Activated CD4-positive, alpha-beta memory T cell treated with anti-CD3 and anti-CD28 coated beads, Interleukin-2, amount 10 ng/mL, durations not matched to agents 7 days and 5 days (primary cell): ENCODE data around the gene NABP2. TPM values are rescaled to one million over a fixed set of nuclear protein-coding genes. Genes with fewer than 3 reads are reported as not detected.

Source experiments
- CTCF ChIA-PET: fragments of 350-600 bp; sonication (Branson Sonifier 250); formaldehyde crosslinking; loops from one replicate; lab custom pipeline; 2021; ENCODE audit warnings: antibody characterized with exemption, inconsistent platforms; lab: Charles Lee
- POLR2A ChIA-PET: fragments of 350-600 bp; sonication (Branson Sonifier 250); formaldehyde crosslinking; loops from one replicate; lab custom pipeline; 2021; ENCODE audit warnings: antibody characterized with exemption; lab: Charles Lee
- DNase-seq: peaks from one replicate; pipeline ENCODE4 v3.0.0-alpha.2; 2020
- H3K27ac Mint-ChIP-seq: one replicate; pipeline ENCODE4 v1.8.0; 2021; ENCODE audit warnings: mild to moderate bottlenecking, mixed read lengths
- H3K27me3 Mint-ChIP-seq: one replicate; pipeline ENCODE4 v1.8.0; 2021; ENCODE audit warnings: mixed read lengths
- H3K36me3 Mint-ChIP-seq: one replicate; pipeline ENCODE4 v1.8.0; 2021; ENCODE audit warnings: low read depth, mixed read lengths
- H3K4me1 Mint-ChIP-seq: one replicate; pipeline ENCODE4 v1.8.0; 2021; ENCODE audit warnings: mixed read lengths
- H3K4me3 Mint-ChIP-seq: one replicate; pipeline ENCODE4 v1.8.0; 2021; ENCODE audit warnings: mild to moderate bottlenecking, mixed read lengths
- H3K9me3 Mint-ChIP-seq: one replicate; pipeline ENCODE4 v1.8.0; 2021; ENCODE audit warnings: mixed read lengths
- total RNA-seq, 2 experiments: library from RNA; stranded (reverse); gene quantifications; one replicate each; pipeline ENCODE4 v1.2.3, GENCODE V29; 2021

NABP2 gene
- 10 to 100 TPM; 49.6 to 52.3 TPM for total RNA-seq

DNA sequence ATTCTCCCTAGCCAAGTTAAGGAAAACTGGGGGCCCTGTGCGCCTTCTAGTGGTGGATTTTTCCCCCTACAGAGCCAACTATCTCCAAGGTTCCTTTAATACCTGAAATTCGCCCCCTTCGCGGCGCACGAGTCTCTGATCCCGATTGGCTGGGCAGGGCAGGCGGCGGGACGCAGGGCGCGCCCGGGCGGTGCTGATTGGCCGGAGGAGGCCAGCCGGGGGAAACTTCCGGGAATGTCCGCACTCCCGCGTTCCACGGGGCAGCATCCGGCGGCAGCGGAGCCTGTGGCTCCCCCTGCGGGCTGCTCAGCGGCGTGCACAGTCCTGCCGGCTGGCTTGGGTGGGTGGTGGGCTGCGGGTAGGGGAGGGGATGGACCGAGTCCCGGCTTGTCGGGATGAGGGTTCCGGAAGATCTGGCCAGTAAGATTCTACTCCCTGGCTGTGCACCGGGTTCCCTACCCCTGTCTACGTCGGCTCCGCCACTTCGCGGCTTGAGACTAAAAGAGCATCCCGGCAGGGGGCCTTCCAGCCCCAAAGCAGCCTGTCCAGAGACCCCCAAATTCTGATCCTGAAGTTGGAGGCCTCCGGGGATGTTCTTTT is at the start of gene NABP2:
Gene NABP2 (plus strand): TSS at position 241 of the 600 bp plus-strand sequence. CDS start 515 bp downstream, outside the sequence.
- Mint-ChIP-seq H3K4me1 (peaks cover 53% of the 10 kb centered on the region), H3K27me3 (no peaks in the 10 kb centered on the region), H3K4me3 (peak within 1 kb of the TSS; percentile 89), H3K9me3 (no peaks in the 10 kb centered on the region), H3K27ac (peak within 1 kb of the TSS; percentile 76), H3K36me3 (peaks cover 6% of the 10 kb centered on the region)
- DNase-seq, result peak; percentile 95
- ChIA-PET POLR2A (interaction anchor here (3.9 kb wide), 1 partner anchor 106 kb away, joined by 31 read pairs; the partner anchor contains the start of gene ZC3H10), CTCF (interaction anchor here (3.3 kb wide), 1 partner anchor 101 kb away, joined by 12 read pairs; no protein-coding TSS in a partner anchor)

DNA sequence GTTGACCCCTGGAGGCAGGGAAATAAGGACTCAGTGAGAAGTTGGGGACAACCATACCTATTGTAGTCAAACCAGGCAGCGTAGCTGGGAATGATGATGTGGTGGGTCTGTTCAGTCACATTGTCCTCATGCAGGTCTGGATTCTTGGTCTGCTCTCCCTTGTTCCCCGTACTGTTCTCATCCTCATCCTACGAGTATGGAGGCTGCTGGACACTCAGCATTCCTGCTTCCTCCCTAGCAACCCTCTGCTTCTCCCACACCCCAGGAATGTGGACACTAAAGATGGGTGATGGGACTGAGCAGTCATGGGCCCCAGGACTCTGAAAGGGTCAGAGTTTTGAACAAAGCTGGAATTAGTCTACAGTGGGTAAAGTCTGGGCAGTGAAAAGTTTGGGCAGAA is 45.8 kb upstream of the NABP2 start:
- no peak overlapping the region for H3K4me3 Mint-ChIP-seq
- peaks cover 67% of the 10 kb centered on the region for H3K36me3 Mint-ChIP-seq
- H3K27me3 Mint-ChIP-seq, result no peaks in the 10 kb centered on the region
- H3K27ac Mint-ChIP-seq, result no peak overlapping the region
- no peaks in the 10 kb centered on the region for H3K9me3 Mint-ChIP-seq
- H3K4me1 Mint-ChIP-seq, result peaks cover 1% of the 10 kb centered on the region
- DNase-seq, result no peak
- ChIA-PET POLR2A (interaction anchor here (1.4 to 2.6 kb wide), 2 partner anchors 10 to 16 kb away, joined by 4 to 7 read pairs; no protein-coding TSS in a partner anchor), CTCF (no interaction called here)

DNA sequence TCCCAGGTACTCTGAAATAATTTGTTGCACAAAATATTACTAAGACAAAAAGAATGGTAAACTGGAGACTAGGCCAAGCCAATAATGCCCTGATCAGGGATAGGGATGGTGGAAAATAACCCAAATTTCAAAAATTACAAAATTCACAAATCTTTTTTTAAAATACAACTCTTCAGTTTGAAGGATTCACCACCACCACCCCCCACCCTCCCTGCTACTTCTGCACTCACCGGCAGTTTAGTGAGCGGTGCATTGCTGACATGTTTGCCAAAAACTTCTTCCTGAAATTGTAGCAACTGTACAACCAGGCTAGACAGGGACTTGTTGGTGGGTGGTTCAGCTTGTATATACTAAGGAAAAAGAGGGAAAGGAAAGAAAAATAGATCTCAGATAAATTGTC is 37.2 kb upstream of the NABP2 start:
- ChIA-PET POLR2A (interaction anchor here (3.0 to 5.1 kb wide), 6 partner anchors 16 to 69 kb away, joined by 11 to 114 read pairs (median 48); partner anchors contain the start of genes ESYT1, MYL6, MYL6B and RPL41), CTCF (interaction anchor here (0.6 to 9.6 kb wide), 4 partner anchors 19 to 63 kb away, joined by 5 to 271 read pairs (median 33); partner anchors contain the start of genes ESYT1, RPL41 and ZC3H10)
- H3K4me3 Mint-ChIP-seq, result no peak overlapping the region
- no peaks in the 10 kb centered on the region for H3K27me3 Mint-ChIP-seq
- peaks cover 41% of the 10 kb centered on the region for H3K4me1 Mint-ChIP-seq
- no peak overlapping the region for H3K27ac Mint-ChIP-seq
- DNase-seq, result no peak
- H3K9me3 Mint-ChIP-seq, result no peaks in the 10 kb centered on the region
- peaks cover 53% of the 10 kb centered on the region for H3K36me3 Mint-ChIP-seq

DNA sequence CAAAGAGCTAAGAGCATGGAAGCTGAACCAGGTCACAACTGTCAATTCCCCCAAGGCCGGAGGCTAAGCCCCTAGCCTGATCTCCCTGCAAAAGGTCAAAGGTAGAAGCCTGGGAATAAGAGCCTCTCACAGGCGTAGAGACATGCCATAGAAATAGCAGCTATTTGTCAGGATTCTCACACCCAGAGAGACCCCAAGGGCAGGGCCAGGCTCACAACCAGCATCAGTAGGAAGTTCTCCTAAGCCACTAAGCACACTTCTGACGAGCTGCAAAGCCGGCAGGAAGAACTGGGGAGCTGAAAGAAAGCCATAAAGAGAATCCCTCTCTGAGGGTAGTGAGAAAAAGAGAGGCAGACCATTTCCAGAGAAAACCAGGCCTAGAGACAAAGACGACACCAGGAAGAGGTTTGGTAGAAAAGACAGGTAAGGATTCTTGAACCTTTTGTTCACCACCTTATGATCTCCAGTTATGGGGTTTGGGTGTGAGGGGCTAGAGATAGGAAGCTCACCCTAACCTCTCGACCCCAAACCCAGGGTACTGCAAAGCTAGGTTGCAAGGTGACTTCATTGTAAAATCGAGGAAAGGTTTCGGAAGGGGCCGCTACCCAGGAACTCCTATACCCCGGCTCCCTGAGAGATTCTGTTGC is 35.9 kb upstream of the NABP2 start:
- Mint-ChIP-seq H3K36me3 (peaks cover 54% of the 10 kb centered on the region), H3K4me3 (peak overlapping the region; percentile 84), H3K27ac (peak overlapping the region; percentile 77), H3K9me3 (no peaks in the 10 kb centered on the region), H3K27me3 (no peaks in the 10 kb centered on the region), H3K4me1 (peaks cover 50% of the 10 kb centered on the region)
- no peak for DNase-seq
- POLR2A ChIA-PET, result interaction anchor here (0.8 to 5.1 kb wide), 20 partner anchors 9 to 441 kb away, joined by 3 to 114 read pairs (median 10); partner anchors contain the start of genes ANKRD52, ESYT1, MYL6 and MYL6B
- CTCF ChIA-PET, result interaction anchor here (0.9 to 9.6 kb wide), 19 partner anchors 11 to 447 kb away, joined by 3 to 271 read pairs (median 9); partner anchors contain the start of genes ANKRD52, COQ10A, ESYT1 and MYL6

DNA sequence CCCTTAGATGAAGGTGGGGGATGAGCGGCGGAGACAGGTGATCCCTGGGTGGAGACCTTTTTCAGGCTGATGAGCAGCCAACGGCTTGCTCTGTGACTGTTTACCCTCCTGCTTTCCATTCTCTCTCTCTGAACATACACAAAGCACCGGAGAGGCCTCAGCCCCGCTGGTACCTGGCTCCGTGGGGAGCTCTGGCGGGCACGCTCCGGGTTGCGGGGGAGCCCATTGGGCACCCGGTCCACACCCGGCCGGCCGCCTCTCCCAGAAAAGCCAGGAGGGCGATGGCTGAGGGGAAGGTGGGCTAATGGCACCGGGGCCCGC is 35.4 kb upstream of the NABP2 start:
- CTCF ChIA-PET, result interaction anchor here (0.9 to 9.6 kb wide), 29 partner anchors 10 to 450 kb away, joined by 3 to 271 read pairs (median 9); partner anchors contain the start of genes ANKRD52, COQ10A, ESYT1 and PA2G4
- Mint-ChIP-seq H3K27ac (peak overlapping the region; percentile 77), H3K27me3 (no peaks in the 10 kb centered on the region), H3K4me3 (peak overlapping the region; percentile 84), H3K36me3 (peaks cover 55% of the 10 kb centered on the region), H3K9me3 (no peaks in the 10 kb centered on the region), H3K4me1 (peaks cover 53% of the 10 kb centered on the region)
- POLR2A ChIA-PET, result interaction anchor here (0.8 to 5.1 kb wide), 22 partner anchors 9 to 441 kb away, joined by 3 to 114 read pairs (median 8); partner anchors contain the start of genes ANKRD52, ESYT1, MYL6 and MYL6B
- DNase-seq, result no peak

DNA sequence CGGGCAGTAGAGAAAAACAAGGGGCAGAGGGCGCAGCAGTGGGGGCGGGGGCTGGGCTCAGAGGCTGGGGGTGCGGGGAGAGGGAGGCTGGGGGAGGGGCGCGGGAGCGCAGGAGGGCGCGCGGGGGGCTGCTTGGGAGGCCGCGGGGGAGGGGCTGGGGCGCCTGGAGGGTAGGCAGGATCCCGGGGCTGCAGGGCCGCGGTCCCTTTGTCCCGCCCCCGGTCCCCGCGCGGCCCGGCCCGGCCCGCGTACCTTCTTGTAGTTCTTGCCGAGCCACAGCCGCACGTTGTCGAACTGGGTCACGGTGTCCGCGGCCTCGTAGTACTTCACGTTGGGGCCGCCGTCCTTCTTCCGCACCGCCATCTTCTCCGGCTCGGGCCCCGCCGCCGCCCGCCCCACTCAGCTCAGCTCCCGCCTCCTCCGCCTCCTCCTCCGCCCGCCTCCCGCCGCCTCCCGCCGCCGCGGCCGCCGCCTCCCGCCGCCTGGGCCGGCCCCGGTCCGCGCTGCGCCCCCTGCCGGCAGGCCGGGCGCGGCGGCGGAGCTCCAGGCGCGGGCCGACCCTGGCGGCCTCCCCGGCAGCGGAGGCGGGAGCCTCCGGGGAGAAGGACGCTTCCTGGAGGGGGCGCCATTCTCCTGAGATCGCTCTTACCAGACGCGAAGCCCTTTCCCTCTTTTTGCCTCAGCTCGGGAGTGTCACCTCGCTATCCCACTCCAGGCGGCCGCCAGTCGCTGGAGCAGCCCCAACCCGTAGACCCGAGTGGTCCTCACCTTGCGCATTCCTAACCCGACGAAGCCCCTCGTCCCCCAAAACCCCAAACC is 34.8 kb upstream of the NABP2 start, which contains the start of gene SMARCC2:
Gene SMARCC2 (minus strand): TSS at position 385 of the 819 bp plus-strand sequence. CDS start 22 bp downstream, at position 363.
- ChIA-PET CTCF (interaction anchor here (0.7 to 9.6 kb wide), 57 partner anchors 10 to 451 kb away, joined by 3 to 271 read pairs (median 5); partner anchors contain the start of genes ANKRD52, COQ10A, CS and ESYT1), POLR2A (interaction anchor here (0.6 to 5.1 kb wide), 32 partner anchors 11 to 440 kb away, joined by 3 to 114 read pairs (median 6); partner anchors contain the start of genes ANKRD52, CNPY2, ESYT1 and MYL6)
- H3K36me3 Mint-ChIP-seq, result peaks cover 49% of the 10 kb centered on the region
- H3K4me1 Mint-ChIP-seq, result peaks cover 53% of the 10 kb centered on the region
- H3K27ac Mint-ChIP-seq, result peak within 1 kb of the TSS; percentile 94
- H3K9me3 Mint-ChIP-seq, result no peaks in the 10 kb centered on the region
- H3K4me3 Mint-ChIP-seq, result peak within 1 kb of the TSS; percentile 97
- no peaks in the 10 kb centered on the region for H3K27me3 Mint-ChIP-seq
- DNase-seq, result peak; percentile 85

DNA sequence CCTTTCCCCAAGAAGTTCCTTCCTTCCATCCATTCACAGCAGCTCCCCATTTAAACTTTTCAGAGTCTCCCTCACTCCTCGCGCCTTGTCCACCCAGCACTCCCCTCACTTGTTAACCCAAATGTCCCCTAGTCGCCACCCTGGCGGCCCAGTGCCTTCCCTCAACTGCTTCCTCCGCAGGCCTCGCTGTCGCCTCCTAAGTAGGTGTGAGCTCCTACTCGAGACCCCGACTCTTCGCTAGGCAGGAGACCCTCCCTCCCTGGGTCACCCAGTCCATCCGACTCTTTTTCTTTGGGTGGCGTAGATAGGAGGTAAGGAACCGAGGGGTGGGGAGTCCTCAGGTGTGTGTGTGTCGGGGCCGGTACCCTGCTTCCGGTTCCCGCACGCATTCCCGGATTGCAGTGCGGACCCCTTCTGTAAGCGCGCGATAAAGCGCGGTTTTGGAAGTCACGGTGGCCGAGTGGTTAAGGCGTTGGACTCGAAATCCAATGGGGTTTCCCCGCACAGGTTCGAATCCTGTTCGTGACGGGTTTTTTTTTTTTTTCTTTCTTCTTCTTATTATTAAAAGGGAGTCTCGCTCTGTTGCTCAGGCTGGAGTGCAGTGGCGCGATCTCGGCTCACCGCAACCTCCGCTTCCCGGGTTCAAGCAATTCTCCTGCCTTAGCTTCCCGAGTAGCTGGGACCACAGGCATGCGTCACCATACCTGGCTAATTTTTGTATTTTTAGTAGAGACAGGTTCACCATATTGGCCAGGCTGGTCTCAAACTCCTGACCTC is 34.0 kb upstream of the NABP2 start:
- no peaks in the 10 kb centered on the region for H3K27me3 Mint-ChIP-seq
- H3K4me3 Mint-ChIP-seq, result peak overlapping the region; percentile 97
- CTCF ChIA-PET, result interaction anchor here (0.7 to 9.6 kb wide), 53 partner anchors 9 to 452 kb away, joined by 3 to 271 read pairs (median 5); partner anchors contain the start of genes ANKRD52, COQ10A, CS and ESYT1
- no peaks in the 10 kb centered on the region for H3K9me3 Mint-ChIP-seq
- peak; percentile 81 for DNase-seq
- H3K36me3 Mint-ChIP-seq, result peaks cover 46% of the 10 kb centered on the region
- POLR2A ChIA-PET, result interaction anchor here (0.6 to 5.1 kb wide), 29 partner anchors 11 to 279 kb away, joined by 3 to 114 read pairs (median 7); partner anchors contain the start of genes CNPY2, ESYT1, MYL6 and MYL6B
- H3K4me1 Mint-ChIP-seq, result peaks cover 53% of the 10 kb centered on the region
- H3K27ac Mint-ChIP-seq, result peak overlapping the region; percentile 94

DNA sequence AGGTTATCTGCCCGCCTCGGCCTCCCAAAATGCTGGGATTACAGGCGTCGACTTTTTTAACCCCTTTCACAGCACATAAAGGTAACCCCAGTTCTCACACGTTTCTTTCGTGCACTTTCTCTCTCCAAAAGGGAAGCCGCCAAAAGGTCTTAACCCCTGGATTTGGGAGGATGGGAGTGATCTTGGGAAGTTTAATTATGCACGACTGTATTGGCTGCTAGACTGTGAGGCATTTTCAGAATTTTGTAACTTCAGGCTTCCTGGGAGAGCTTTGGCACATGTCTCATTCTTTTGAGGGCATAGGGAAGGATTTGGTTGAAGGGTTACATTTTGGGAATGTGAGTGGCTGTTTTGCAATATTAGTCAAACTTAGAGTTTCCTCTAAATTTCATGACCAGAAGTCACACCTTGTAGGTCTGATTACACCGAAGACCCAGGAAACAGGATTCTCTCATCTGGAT is 33.4 kb upstream of the NABP2 start:
- H3K27me3 Mint-ChIP-seq, result no peaks in the 10 kb centered on the region
- H3K36me3 Mint-ChIP-seq, result peaks cover 44% of the 10 kb centered on the region
- peaks cover 52% of the 10 kb centered on the region for H3K4me1 Mint-ChIP-seq
- ChIA-PET POLR2A (interaction anchor here (0.6 to 5.1 kb wide), 8 partner anchors 29 to 278 kb away, joined by 3 to 114 read pairs (median 16); partner anchors contain the start of genes ESYT1, MYL6, PA2G4 and RPL41), CTCF (interaction anchor here (0.7 to 9.6 kb wide), 14 partner anchors 10 to 373 kb away, joined by 3 to 271 read pairs (median 9); partner anchors contain the start of genes ANKRD52, CS, ESYT1 and ORMDL2)
- peak overlapping the region; percentile 94 for H3K27ac Mint-ChIP-seq
- H3K4me3 Mint-ChIP-seq, result peak overlapping the region; percentile 97
- no peak for DNase-seq
- H3K9me3 Mint-ChIP-seq, result no peaks in the 10 kb centered on the region

DNA sequence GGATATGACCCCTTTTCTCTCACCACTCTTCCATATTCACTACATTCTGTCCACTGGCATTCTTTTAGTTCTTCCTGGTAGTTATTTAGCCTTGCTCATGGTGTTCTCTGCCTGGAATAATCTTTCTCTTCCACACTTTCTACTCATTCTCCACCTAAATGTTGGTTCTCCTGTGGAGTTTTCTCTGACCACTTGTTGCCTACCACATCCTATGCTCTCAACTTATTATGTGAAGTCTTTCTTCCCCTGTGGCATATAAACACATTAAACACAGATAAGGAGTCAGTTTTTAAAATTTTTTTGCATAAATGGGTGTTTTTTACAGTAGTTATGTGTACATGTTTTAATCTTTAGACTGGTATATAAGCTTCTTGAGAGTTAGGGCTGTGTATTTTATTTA is 31.6 kb upstream of the NABP2 start:
- Mint-ChIP-seq H3K4me1 (peaks cover 35% of the 10 kb centered on the region), H3K4me3 (no peak overlapping the region), H3K36me3 (peaks cover 27% of the 10 kb centered on the region), H3K27me3 (no peaks in the 10 kb centered on the region), H3K9me3 (no peaks in the 10 kb centered on the region), H3K27ac (peak overlapping the region; percentile 48)
- CTCF ChIA-PET, result interaction anchor here (1.0 to 9.6 kb wide), 8 partner anchors 9 to 272 kb away, joined by 3 to 271 read pairs (median 6); partner anchors contain the start of genes ESYT1, RNF41, RPL41 and ZC3H10
- POLR2A ChIA-PET, result interaction anchor here (1.0 kb wide), 1 partner anchor 34 kb away, joined by 3 read pairs; no protein-coding TSS in a partner anchor
- DNase-seq, result no peak

DNA sequence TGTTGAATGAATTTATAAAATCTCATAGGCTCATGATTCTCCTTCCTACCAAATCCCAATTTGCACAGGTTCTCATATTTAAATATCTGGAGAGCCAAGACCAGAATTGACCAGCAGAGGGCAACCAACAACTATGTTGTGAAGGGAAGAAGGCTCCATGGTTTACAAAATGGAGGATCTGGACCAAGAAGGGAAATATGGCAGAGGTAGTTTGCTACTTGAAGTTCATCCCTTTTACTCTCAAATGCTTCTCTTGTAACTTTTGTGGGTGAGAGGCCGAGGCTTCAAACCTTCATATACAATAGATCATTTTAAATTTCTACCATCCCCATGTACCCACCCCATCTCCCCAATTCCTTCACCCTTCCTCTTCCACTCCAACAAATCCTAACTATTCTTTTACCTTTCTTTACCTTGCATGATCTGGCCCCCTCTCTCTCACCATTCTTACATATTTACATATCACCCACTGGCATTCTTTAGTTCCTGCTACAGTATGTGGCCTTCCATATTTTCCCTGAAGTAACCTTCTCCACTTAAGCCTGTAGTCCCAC is 31.0 kb upstream of the NABP2 start:
- DNase-seq, result peak; percentile 78
- ChIA-PET CTCF (interaction anchor here (1.1 to 9.6 kb wide), 8 partner anchors 9 to 271 kb away, joined by 3 to 271 read pairs (median 6); partner anchors contain the start of genes ESYT1, RNF41, RPL41 and ZC3H10), POLR2A (interaction anchor here (0.8 to 1.0 kb wide), 2 partner anchors 20 to 34 kb away, joined by 3 to 5 read pairs; no protein-coding TSS in a partner anchor)
- Mint-ChIP-seq H3K36me3 (peaks cover 22% of the 10 kb centered on the region), H3K4me3 (no peak overlapping the region), H3K9me3 (no peaks in the 10 kb centered on the region), H3K4me1 (peaks cover 30% of the 10 kb centered on the region), H3K27ac (peak overlapping the region; percentile 22), H3K27me3 (no peaks in the 10 kb centered on the region)
